Measurements from ENCODE around the gene APOB. TPM values are rescaled to one million over a fixed set of nuclear protein-coding genes. Genes with fewer than 3 reads are reported as not detected.
A peak's percentile ranks its signal among the peaks of the same experiment; 100 is the strongest.

APOB gene
- total and polyA plus RNA-seq, 2 of the 13 experiments (the other 11 are each of a cell fraction or from before 2014, with no cell fraction given): 1,569 to 2,515 TPM

GRCh38 chr2:21055879-21056790 lies 12.3 kb upstream of the APOB start (continued):
- TF ChIP-seq NR0B2 (CRISPR knock-in tag; IDR thresholded peaks at IDR 0.05) (no peak), ISL2 (CRISPR knock-in tag; IDR thresholded peaks at IDR 0.05) (peak; percentile 100), ZNF737 (CRISPR knock-in tag; IDR thresholded peaks at IDR 0.05; ENCODE audit: borderline replicate concordance) (no peak), PPARG (CRISPR knock-in tag; conservative IDR thresholded peaks at IDR 0.05) (peak; percentile 96), ZBTB33 (CRISPR knock-in tag; IDR thresholded peaks at IDR 0.05) (peak; percentile 70; the same call in 1 of the 2 replicates), ZNF598 (CRISPR knock-in tag; IDR thresholded peaks at IDR 0.05; ENCODE audit: borderline replicate concordance) (peak; percentile 43; the same call in 1 of the 2 replicates), ZNF331 (CRISPR knock-in tag; IDR thresholded peaks at IDR 0.05) (peak; percentile 96), ZNF749 (CRISPR knock-in tag; IDR thresholded peaks at IDR 0.05; ENCODE audit: borderline replicate concordance) (peak; percentile 53; the same call in 1 of the 2 replicates), ZFP36 (IDR thresholded peaks at IDR 0.05; ENCODE audit: borderline replicate concordance, low read depth, low read length, partially characterized antibody) (no peak), ZNF335 (CRISPR knock-in tag; IDR thresholded peaks at IDR 0.05) (peak; percentile 93), CREM (IDR thresholded peaks at IDR 0.05) (peak; percentile 99), CREM (CRISPR knock-in tag; IDR thresholded peaks at IDR 0.05) (no peak), KLF11 (CRISPR knock-in tag; IDR thresholded peaks at IDR 0.05) (peak; percentile 92; the same call in 1 of the 2 replicates), ARNTL (CRISPR knock-in tag; IDR thresholded peaks at IDR 0.05) (peak; percentile 91), KLF15 (CRISPR knock-in tag; IDR thresholded peaks at IDR 0.05; ENCODE audit: borderline replicate concordance) (no peak)
- TF ChIP-seq, protein P1, sequence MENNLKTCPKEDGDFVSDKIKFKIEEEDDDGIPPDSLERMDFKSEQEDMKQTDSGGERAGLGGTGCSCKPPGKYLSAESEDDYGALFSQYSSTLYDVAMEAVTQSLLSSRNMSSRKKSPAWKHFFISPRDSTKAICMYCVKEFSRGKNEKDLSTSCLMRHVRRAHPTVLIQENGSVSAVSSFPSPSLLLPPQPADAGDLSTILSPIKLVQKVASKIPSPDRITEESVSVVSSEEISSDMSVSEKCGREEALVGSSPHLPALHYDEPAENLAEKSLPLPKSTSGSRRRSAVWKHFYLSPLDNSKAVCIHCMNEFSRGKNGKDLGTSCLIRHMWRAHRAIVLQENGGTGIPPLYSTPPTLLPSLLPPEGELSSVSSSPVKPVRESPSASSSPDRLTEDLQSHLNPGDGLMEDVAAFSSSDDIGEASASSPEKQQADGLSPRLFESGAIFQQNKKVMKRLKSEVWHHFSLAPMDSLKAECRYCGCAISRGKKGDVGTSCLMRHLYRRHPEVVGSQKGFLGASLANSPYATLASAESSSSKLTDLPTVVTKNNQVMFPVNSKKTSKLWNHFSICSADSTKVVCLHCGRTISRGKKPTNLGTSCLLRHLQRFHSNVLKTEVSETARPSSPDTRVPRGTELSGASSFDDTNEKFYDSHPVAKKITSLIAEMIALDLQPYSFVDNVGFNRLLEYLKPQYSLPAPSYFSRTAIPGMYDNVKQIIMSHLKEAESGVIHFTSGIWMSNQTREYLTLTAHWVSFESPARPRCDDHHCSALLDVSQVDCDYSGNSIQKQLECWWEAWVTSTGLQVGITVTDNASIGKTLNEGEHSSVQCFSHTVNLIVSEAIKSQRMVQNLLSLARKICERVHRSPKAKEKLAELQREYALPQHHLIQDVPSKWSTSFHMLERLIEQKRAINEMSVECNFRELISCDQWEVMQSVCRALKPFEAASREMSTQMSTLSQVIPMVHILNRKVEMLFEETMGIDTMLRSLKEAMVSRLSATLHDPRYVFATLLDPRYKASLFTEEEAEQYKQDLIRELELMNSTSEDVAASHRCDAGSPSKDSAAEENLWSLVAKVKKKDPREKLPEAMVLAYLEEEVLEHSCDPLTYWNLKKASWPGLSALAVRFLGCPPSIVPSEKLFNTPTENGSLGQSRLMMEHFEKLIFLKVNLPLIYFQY (CRISPR knock-in tag; IDR thresholded peaks at IDR 0.05; ENCODE audit: borderline replicate concordance): peak; percentile 87; the same call in 1 of the 2 replicates
- TF ChIP-seq, protein P2, sequence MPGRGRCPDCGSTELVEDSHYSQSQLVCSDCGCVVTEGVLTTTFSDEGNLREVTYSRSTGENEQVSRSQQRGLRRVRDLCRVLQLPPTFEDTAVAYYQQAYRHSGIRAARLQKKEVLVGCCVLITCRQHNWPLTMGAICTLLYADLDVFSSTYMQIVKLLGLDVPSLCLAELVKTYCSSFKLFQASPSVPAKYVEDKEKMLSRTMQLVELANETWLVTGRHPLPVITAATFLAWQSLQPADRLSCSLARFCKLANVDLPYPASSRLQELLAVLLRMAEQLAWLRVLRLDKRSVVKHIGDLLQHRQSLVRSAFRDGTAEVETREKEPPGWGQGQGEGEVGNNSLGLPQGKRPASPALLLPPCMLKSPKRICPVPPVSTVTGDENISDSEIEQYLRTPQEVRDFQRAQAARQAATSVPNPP (CRISPR knock-in tag; IDR thresholded peaks at IDR 0.05): peak; percentile 98; the same call in 1 of the 2 replicates
- TF ChIP-seq, protein P3, sequence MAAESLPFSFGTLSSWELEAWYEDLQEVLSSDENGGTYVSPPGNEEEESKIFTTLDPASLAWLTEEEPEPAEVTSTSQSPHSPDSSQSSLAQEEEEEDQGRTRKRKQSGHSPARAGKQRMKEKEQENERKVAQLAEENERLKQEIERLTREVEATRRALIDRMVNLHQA (CRISPR knock-in tag; IDR thresholded peaks at IDR 0.05): peak; percentile 69; the same call in 1 of the 2 replicates
- TF ChIP-seq, protein P4, sequence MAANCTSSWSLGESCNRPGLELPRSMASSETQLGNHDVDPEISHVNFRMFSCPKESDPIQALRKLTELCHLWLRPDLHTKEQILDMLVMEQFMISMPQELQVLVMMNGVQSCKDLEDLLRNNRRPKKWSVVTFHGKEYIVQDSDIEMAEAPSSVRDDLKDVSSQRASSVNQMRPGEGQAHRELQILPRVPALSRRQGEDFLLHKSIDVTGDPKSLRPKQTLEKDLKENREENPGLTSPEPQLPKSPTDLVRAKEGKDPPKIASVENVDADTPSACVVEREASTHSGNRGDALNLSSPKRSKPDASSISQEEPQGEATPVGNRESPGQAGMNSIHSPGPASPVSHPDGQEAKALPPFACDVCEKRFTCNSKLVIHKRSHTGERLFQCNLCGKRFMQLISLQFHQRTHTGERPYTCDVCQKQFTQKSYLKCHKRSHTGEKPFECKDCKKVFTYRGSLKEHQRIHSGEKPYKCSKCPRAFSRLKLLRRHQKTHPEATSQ (CRISPR knock-in tag; IDR thresholded peaks at IDR 0.05; ENCODE audit: borderline replicate concordance): peak; percentile 89; the same call in 1 of the 2 replicates

Data from HepG2 (cell line).